CD4-positive, CD25-positive, alpha-beta regulatory T cell (primary cell): ENCODE data around the gene GLDN. TPM values are rescaled to one million over a fixed set of nuclear protein-coding genes. Genes with fewer than 3 reads are reported as not detected.

Source experiments
- ATAC-seq, 2 donors: fragments of 150-1000 bp; cut with Tn5 transposase; one replicate each; pipeline ENCODE4 v1.10.0; 2021; ENCODE audit warnings: low read depth in 2 of 2, moderate number of reproducible peaks in 2 of 2, moderate library complexity in 1 of 2
- DNase-seq, 3 donors: peaks; one replicate each; pipeline versions ENCODE4 v3.0.0 to v3.0.0-alpha.2; 2012 to 2022; ENCODE audit warnings: mixed read lengths in 1 of 3
- H3K27ac ChIP-seq: one replicate; pipeline ENCODE4 v1.7.0; 2013; ENCODE audit warnings: mild to moderate bottlenecking, low read length; ENCODE audit not compliant: insufficient read depth, poor library complexity, severe bottlenecking
- H3K27me3 ChIP-seq: one replicate; pipeline ENCODE4 v1.7.0; 2013; ENCODE audit warnings: low read length; ENCODE audit not compliant: control insufficient read depth, insufficient read depth
- H3K36me3 ChIP-seq: one replicate; pipeline ENCODE4 v1.7.0; 2013; ENCODE audit warnings: mild to moderate bottlenecking, low read length, moderate library complexity; ENCODE audit not compliant: control insufficient read depth, insufficient read depth
- H3K4me1 ChIP-seq: 2 replicates; pipeline ENCODE4 v1.7.0; 2013; ENCODE audit warnings: mild to moderate bottlenecking, low read length; ENCODE audit not compliant: insufficient read depth, control insufficient read depth, poor library complexity, severe bottlenecking
- H3K4me3 ChIP-seq: one replicate; pipeline ENCODE4 v1.7.0; 2013; ENCODE audit warnings: low read depth, mild to moderate bottlenecking, low read length, moderate library complexity
- H3K9me3 ChIP-seq, 2 experiments: 1 replicate in 1 of 2; 2 replicates in 1 of 2; pipeline ENCODE4 v1.7.0; 2013; ENCODE audit warnings: low read length in 2 of 2, mild to moderate bottlenecking in 1 of 2, moderate library complexity in 1 of 2; ENCODE audit not compliant: control insufficient read depth in 2 of 2
- H3K27ac Mint-ChIP-seq, 3 donors: one replicate each; pipeline ENCODE4 v1.8.0; 2020 to 2022; ENCODE audit warnings: mild to moderate bottlenecking in 3 of 3, mixed read lengths in 3 of 3, moderate library complexity in 2 of 3
- H3K27me3 Mint-ChIP-seq: one replicate; pipeline ENCODE4 v1.8.0; 2022; ENCODE audit warnings: mild to moderate bottlenecking, mixed read lengths
- H3K36me3 Mint-ChIP-seq: one replicate; pipeline ENCODE4 v1.8.0; 2020; ENCODE audit warnings: mixed read lengths
- H3K4me1 Mint-ChIP-seq, 4 donors: one replicate each; pipeline ENCODE4 v1.8.0; 2020 to 2022; ENCODE audit warnings: mixed read lengths in 4 of 4, mild to moderate bottlenecking in 1 of 4
- H3K4me3 Mint-ChIP-seq, 4 donors: one replicate each; pipeline ENCODE4 v1.8.0; 2020 to 2022; ENCODE audit warnings: mild to moderate bottlenecking in 4 of 4, mixed read lengths in 4 of 4, moderate library complexity in 3 of 4
- H3K9me3 Mint-ChIP-seq, 7 donors: one replicate each; pipeline ENCODE4 v1.8.0; 2020 to 2022; ENCODE audit warnings: mixed read lengths in 7 of 7, mild to moderate bottlenecking in 3 of 7, moderate library complexity in 2 of 7
- polyA plus RNA-seq, 4 donors: library from polyadenylated mRNA; unstranded; fragments of 300-500 nt; fragmentation: Illumina TruSeq; gene quantifications; one replicate each; pipeline ENCODE4 v1.2.3, GENCODE V29; 2021
- total RNA-seq: library from RNA; stranded (reverse); gene quantifications from one replicate; pipeline ENCODE4 v1.2.3, GENCODE V29; 2022

GLDN gene
- total and polyA plus RNA-seq, 5 donors from 2014 or later, result not detected

- Mint-ChIP-seq H3K4me3 (no peak overlapping the region), H3K36me3 (no peaks in the 10 kb centered on the region), H3K27me3 (peaks cover 10% of the 10 kb centered on the region), H3K4me1 (no peaks in the 10 kb centered on the region), H3K9me3 (peaks cover 0 to under 1% (median 0%) of the 10 kb centered on the region in 7 donors), H3K27ac (no peak overlapping the region)
- no peak overlapping the region for H3K4me3 ChIP-seq
- DNase-seq (no peak), ATAC-seq (no peak)
- H3K9me3 ChIP-seq, result no peaks in the 10 kb centered on the region
- no peaks in the 10 kb centered on the region for H3K4me1 ChIP-seq
- H3K27ac ChIP-seq, result no peak overlapping the region
- H3K27me3 ChIP-seq, result no peaks in the 10 kb centered on the region
- H3K36me3 ChIP-seq, result no peaks in the 10 kb centered on the region
These were observed 24.6 kb downstream of the GLDN start for GRCh38 chr15:51366071-51366470.

DNA sequence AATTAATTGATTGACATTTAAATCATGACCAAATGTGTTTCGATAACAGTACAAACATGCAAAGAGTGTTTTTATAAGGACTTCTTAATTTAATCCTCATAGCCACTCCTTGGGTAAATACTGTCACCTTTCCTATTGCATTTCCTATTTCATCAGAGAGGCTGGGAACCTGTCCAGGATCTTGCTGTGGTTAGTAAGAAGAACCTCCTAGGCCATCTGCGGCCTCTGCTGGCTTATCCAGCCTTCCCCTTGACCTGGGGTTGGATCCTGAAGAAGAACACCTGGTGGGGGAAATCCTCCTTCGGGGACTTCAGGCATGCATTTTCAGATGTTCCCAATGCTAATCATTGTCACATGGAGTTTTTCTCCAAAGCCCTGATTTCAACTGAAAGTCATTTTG lies 25.5 kb downstream of the GLDN start:
- Mint-ChIP-seq H3K27me3 (peaks cover 10% of the 10 kb centered on the region), H3K4me1 (no peaks in the 10 kb centered on the region), H3K27ac (no peak overlapping the region), H3K9me3 (peaks cover 0 to 2% (median 0%) of the 10 kb centered on the region in 7 donors), H3K36me3 (no peaks in the 10 kb centered on the region), H3K4me3 (no peak overlapping the region)
- DNase-seq, result no peak
- no peak overlapping the region for H3K27ac ChIP-seq
- H3K27me3 ChIP-seq, result no peaks in the 10 kb centered on the region
- no peaks in the 10 kb centered on the region for H3K9me3 ChIP-seq
- H3K4me1 ChIP-seq, result no peaks in the 10 kb centered on the region
- H3K4me3 ChIP-seq, result no peak overlapping the region
- no peaks in the 10 kb centered on the region for H3K36me3 ChIP-seq
- ATAC-seq, result no peak

- H3K27me3 ChIP-seq, result no peaks in the 10 kb centered on the region
- no peak overlapping the region for H3K4me3 ChIP-seq
- H3K4me1 ChIP-seq, result no peaks in the 10 kb centered on the region
- no peaks in the 10 kb centered on the region for H3K9me3 ChIP-seq
- Mint-ChIP-seq H3K36me3 (no peaks in the 10 kb centered on the region), H3K27me3 (peaks cover 10% of the 10 kb centered on the region), H3K4me1 (no peaks in the 10 kb centered on the region), H3K4me3 (no peak overlapping the region), H3K27ac (peak overlapping the region in 1 of 3 donors; percentile 29), H3K9me3 (peaks cover 0 to 2% (median 0%) of the 10 kb centered on the region in 7 donors)
- ATAC-seq (no peak), DNase-seq (no peak)
- no peak overlapping the region for H3K27ac ChIP-seq
- H3K36me3 ChIP-seq, result no peaks in the 10 kb centered on the region
These were observed 26.0 kb downstream of the GLDN start for GRCh38 chr15:51367322-51367976.

- no peak overlapping the region for H3K27ac ChIP-seq
- peaks cover 0 to 2% (median 0%) of the 10 kb centered on the region in 7 donors for H3K9me3 Mint-ChIP-seq
- H3K4me1 Mint-ChIP-seq, result no peaks in the 10 kb centered on the region
- no peak overlapping the region for H3K4me3 ChIP-seq
- no peaks in the 10 kb centered on the region for H3K4me1 ChIP-seq
- DNase-seq (no peak), ATAC-seq (no peak)
- H3K27me3 ChIP-seq, result no peaks in the 10 kb centered on the region
- no peak overlapping the region for H3K27ac Mint-ChIP-seq
- H3K27me3 Mint-ChIP-seq, result peaks cover 10% of the 10 kb centered on the region
- no peaks in the 10 kb centered on the region for H3K36me3 Mint-ChIP-seq
- no peak overlapping the region for H3K4me3 Mint-ChIP-seq
- no peaks in the 10 kb centered on the region for H3K9me3 ChIP-seq
- H3K36me3 ChIP-seq, result no peaks in the 10 kb centered on the region
These were observed 26.9 kb downstream of the GLDN start for GRCh38 chr15:51368307-51368706.

DNA sequence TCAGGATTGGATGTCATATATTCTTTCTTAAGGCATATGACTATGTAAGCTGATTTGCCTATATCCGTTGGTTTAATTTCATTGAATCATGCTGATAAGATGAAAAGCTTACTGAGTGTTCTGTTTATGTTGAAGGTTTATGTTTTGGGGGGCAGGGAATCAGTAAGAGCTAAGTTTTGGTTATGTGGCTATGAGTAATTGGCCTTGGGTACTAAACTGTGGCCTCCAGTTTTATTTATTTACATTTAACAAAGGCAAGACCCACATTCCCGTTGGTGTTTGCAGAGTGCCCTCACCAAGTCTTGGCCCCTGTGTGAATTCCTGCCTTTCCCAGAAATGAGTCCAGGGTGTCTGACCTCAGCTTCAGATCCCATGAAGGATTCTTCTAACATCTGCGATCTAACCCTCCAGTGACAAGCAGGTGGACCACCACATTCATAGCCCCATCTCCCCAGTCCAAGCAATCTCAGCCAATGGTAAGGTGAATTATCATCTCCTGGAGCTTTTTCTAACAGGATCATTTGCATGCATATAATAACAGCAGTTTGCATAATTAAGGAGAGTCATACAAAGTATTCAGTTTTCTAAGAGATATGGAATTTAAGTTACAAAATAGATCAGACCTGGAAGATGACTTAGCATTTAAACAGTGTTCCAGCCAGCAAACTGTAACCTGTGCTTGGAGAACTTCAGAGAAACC lies 27.4 kb downstream of the GLDN start:
- no peaks in the 10 kb centered on the region for H3K9me3 ChIP-seq
- Mint-ChIP-seq H3K4me1 (no peaks in the 10 kb centered on the region), H3K4me3 (no peak overlapping the region), H3K36me3 (no peaks in the 10 kb centered on the region), H3K27me3 (peaks cover 10% of the 10 kb centered on the region), H3K27ac (no peak overlapping the region), H3K9me3 (peaks cover 0 to 2% (median 0%) of the 10 kb centered on the region in 7 donors)
- no peaks in the 10 kb centered on the region for H3K27me3 ChIP-seq
- no peaks in the 10 kb centered on the region for H3K36me3 ChIP-seq
- DNase-seq (no peak), ATAC-seq (no peak)
- no peak overlapping the region for H3K27ac ChIP-seq
- H3K4me3 ChIP-seq, result no peak overlapping the region
- no peaks in the 10 kb centered on the region for H3K4me1 ChIP-seq

- Histone ChIP-seq H3K27ac (no peak overlapping the region), H3K9me3 (no peaks in the 10 kb centered on the region), H3K27me3 (no peaks in the 10 kb centered on the region), H3K4me3 (no peak overlapping the region), H3K36me3 (no peaks in the 10 kb centered on the region), H3K4me1 (no peaks in the 10 kb centered on the region)
- ATAC-seq, result no peak
- no peaks in the 10 kb centered on the region for H3K36me3 Mint-ChIP-seq
- DNase-seq, result no peak
- H3K9me3 Mint-ChIP-seq, result peaks cover 0 to 2% (median 0%) of the 10 kb centered on the region in 7 donors
- H3K27me3 Mint-ChIP-seq, result peaks cover 10% of the 10 kb centered on the region
- no peaks in the 10 kb centered on the region for H3K4me1 Mint-ChIP-seq
- no peak overlapping the region for H3K4me3 Mint-ChIP-seq
- no peak overlapping the region for H3K27ac Mint-ChIP-seq
These were observed 28.0 kb downstream of the GLDN start for GRCh38 chr15:51369451-51369761.

DNA sequence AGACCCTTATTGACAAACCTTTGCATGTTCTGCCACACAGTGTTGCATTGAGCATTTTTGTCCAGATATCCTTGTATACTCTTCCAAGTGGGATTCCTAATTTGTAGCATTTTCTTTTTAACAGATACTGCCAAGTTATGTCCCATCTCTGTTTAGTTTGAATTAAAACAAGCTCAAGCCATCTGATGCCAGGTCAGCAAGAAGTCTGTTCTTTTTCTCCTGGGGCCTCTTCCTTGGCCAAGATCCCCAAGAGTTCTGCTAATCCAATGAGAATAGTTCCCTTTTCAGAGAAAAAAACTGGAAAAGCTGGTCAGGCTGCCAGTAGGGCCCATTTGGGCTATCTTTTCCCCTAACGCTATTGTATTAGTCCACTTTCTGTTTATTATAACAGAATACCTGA lies 29.8 kb downstream of the GLDN start:
- no peaks in the 10 kb centered on the region for H3K9me3 ChIP-seq
- no peak for DNase-seq
- no peak overlapping the region for H3K27ac Mint-ChIP-seq
- peaks cover 3% of the 10 kb centered on the region for H3K27me3 Mint-ChIP-seq
- H3K27me3 ChIP-seq, result no peaks in the 10 kb centered on the region
- no peak overlapping the region for H3K4me3 ChIP-seq
- no peak for ATAC-seq
- H3K36me3 ChIP-seq, result no peaks in the 10 kb centered on the region
- no peak overlapping the region for H3K4me3 Mint-ChIP-seq
- no peaks in the 10 kb centered on the region for H3K4me1 Mint-ChIP-seq
- H3K27ac ChIP-seq, result no peak overlapping the region
- H3K9me3 Mint-ChIP-seq, result peaks cover 0 to 2% (median 0%) of the 10 kb centered on the region in 7 donors
- no peaks in the 10 kb centered on the region for H3K4me1 ChIP-seq
- no peaks in the 10 kb centered on the region for H3K36me3 Mint-ChIP-seq

GRCh38 chr15:51374131-51374530 lies 32.7 kb downstream of the GLDN start:
- Mint-ChIP-seq H3K4me3 (no peak overlapping the region), H3K9me3 (peaks cover 0 to 2% (median 0%) of the 10 kb centered on the region in 7 donors), H3K36me3 (no peaks in the 10 kb centered on the region), H3K27me3 (no peaks in the 10 kb centered on the region), H3K4me1 (no peaks in the 10 kb centered on the region), H3K27ac (no peak overlapping the region)
- Histone ChIP-seq H3K9me3 (no peaks in the 10 kb centered on the region), H3K27me3 (no peaks in the 10 kb centered on the region), H3K27ac (no peak overlapping the region), H3K4me3 (no peak overlapping the region), H3K4me1 (no peaks in the 10 kb centered on the region), H3K36me3 (no peaks in the 10 kb centered on the region)
- ATAC-seq, result no peak
- DNase-seq, result no peak
